Vagina (tissue), 2 donors: ENCODE data around the gene ELP4. TPM values are rescaled to one million over a fixed set of nuclear protein-coding genes. Genes with fewer than 3 reads are reported as not detected.

ENCODE experiments used
- DNase-seq, 2 donors: peaks; one replicate each; pipeline ENCODE4 v3.0.0-alpha.2; 2017; ENCODE audit errors: extremely low spot score in 2 of 2
- H3K27ac ChIP-seq: fragments of 200-600 bp; sonication (generic); one replicate; pipeline ENCODE4 v1.5.1; 2019
- H3K27me3 ChIP-seq: fragments of 200-600 bp; sonication (generic); one replicate; pipeline ENCODE4 v1.5.1; 2019
- H3K36me3 ChIP-seq, 2 donors: fragments of 200-600 bp; sonication (generic); one replicate each; pipeline ENCODE4 v1.5.1; 2017 to 2019
- H3K4me1 ChIP-seq: fragments of 200-600 bp; sonication (generic); one replicate; pipeline ENCODE4 v1.5.1; 2019
- H3K4me3 ChIP-seq, 2 donors: fragments of 200-600 bp; sonication (generic); 1 replicate in 1 of 2; 2 replicates in 1 of 2; pipeline ENCODE4 v1.5.1; 2016 to 2019
- H3K9me3 ChIP-seq: fragments of 200-600 bp; sonication (generic); one replicate; pipeline ENCODE4 v1.5.1; 2019
- CTCF ChIP-seq, 3 experiments: fragments of 450-650 bp in 2 of 3; fragments of 200-600 bp in 1 of 3; sonication (generic) in 1 of 3; IDR thresholded peaks; one replicate each; pipeline ENCODE4 v1.5.1; 2017 to 2019; ENCODE audit warnings: antibody characterized with exemption in 3 of 3, mild to moderate bottlenecking in 2 of 3, moderate library complexity in 2 of 3
- POLR2A ChIP-seq, 2 donors: fragments of 450-650 bp; IDR thresholded peaks; one replicate each; pipeline ENCODE4 v1.6.1; 2017; ENCODE audit warnings: antibody characterized with exemption in 2 of 2, mild to moderate bottlenecking in 2 of 2, moderate library complexity in 2 of 2
- POLR2AphosphoS5 ChIP-seq, 2 donors: sonication (generic); formaldehyde crosslinking; IDR thresholded peaks; one replicate each; pipeline ENCODE4 v1.9.0; 2017; ENCODE audit warnings: antibody characterized with exemption in 2 of 2, mild to moderate bottlenecking in 2 of 2, low read depth in 1 of 2; ENCODE audit not compliant: insufficient read depth in 1 of 2
- intact Hi-C: fragments of 100-400 bp; cut with DNase I; formaldehyde crosslinking; loops from one replicate; pipeline ENCODE4 v1.15.1; 2023
- total RNA-seq: library from RNA; depleted of rRNA; stranded (reverse); fragments of >200 nt; gene quantifications from one replicate; pipeline ENCODE4 v1.2.3, GENCODE V29; 2016

The ELP4 gene
- total RNA-seq, 1 donor from 2014 or later: 23.3 TPM

- H3K4me1 ChIP-seq: peaks cover 47% of the 10 kb centered on the region
- no peak overlapping the region for H3K27ac ChIP-seq
- intact Hi-C loops: no loop called here
- TF ChIP-seq CTCF (IDR thresholded peaks at IDR 0.05) (no peak), POLR2A (IDR thresholded peaks at IDR 0.05) (no peak), POLR2AphosphoS5 (IDR thresholded peaks at IDR 0.05; ENCODE audit: insufficient read depth in 1 of 2, low read depth in 1 of 2) (no peak)
- H3K36me3 ChIP-seq: no peaks in the 10 kb centered on the region
- peak in 1 of 2 donors; percentile 49 for DNase-seq
- H3K4me3 ChIP-seq: no peak overlapping the region
- peaks cover 54% of the 10 kb centered on the region for H3K27me3 ChIP-seq
- H3K9me3 ChIP-seq: no peaks in the 10 kb centered on the region
Observed at GRCh38 chr11:31806928-31807798, 297.6 kb downstream of the ELP4 start.

DNA sequence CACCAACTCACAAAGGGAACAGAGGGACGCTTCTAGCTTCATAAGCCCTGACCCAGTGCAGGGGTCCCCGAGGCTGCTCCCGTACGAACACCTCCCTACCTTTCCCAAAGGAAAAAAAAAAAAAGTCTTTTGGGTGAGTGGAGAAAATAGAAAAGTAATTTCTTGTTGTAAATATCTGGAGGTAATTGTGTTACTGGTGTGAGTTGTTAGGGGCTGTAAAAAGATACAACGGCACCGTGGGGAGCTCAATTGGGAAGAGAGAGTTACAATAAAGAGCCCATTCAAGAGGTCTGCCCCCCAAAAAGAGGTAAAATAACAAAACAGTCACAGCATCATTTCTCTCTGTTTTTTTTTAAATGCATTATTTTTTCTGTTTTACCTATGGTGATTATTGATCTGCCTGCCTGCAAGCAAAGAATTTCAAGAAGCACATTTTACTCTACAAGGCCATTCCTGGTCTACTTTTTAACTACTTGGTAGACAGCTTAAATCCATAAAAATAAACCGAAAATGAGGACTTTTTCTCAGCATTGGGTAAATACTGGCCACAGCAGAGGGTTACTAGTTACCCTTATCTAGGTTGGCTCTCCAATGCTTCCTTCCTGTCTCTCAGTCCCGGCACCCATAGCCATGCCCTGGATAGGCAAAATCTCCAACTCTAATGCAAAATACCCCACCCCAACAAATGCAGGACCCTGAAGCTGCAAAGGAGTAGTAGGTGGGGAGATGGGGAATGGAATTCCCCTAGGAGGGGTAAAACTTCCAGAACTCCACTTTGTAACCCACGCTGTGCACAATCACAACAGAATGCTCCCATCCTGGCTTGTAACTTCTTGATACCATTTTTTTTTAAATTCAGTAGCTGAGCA lies 298.5 kb downstream of the ELP4 start:
- intact Hi-C loops: no loop called here
- H3K4me3 ChIP-seq: no peak overlapping the region
- DNase-seq: no peak
- no peak overlapping the region for H3K27ac ChIP-seq
- TF ChIP-seq CTCF (IDR thresholded peaks at IDR 0.05) (no peak), POLR2AphosphoS5 (IDR thresholded peaks at IDR 0.05; ENCODE audit: insufficient read depth in 1 of 2, low read depth in 1 of 2) (no peak), POLR2A (IDR thresholded peaks at IDR 0.05) (no peak)
- H3K9me3 ChIP-seq: no peaks in the 10 kb centered on the region
- peaks cover 50% of the 10 kb centered on the region for H3K27me3 ChIP-seq
- H3K36me3 ChIP-seq: no peaks in the 10 kb centered on the region
- H3K4me1 ChIP-seq: peaks cover 55% of the 10 kb centered on the region

DNA sequence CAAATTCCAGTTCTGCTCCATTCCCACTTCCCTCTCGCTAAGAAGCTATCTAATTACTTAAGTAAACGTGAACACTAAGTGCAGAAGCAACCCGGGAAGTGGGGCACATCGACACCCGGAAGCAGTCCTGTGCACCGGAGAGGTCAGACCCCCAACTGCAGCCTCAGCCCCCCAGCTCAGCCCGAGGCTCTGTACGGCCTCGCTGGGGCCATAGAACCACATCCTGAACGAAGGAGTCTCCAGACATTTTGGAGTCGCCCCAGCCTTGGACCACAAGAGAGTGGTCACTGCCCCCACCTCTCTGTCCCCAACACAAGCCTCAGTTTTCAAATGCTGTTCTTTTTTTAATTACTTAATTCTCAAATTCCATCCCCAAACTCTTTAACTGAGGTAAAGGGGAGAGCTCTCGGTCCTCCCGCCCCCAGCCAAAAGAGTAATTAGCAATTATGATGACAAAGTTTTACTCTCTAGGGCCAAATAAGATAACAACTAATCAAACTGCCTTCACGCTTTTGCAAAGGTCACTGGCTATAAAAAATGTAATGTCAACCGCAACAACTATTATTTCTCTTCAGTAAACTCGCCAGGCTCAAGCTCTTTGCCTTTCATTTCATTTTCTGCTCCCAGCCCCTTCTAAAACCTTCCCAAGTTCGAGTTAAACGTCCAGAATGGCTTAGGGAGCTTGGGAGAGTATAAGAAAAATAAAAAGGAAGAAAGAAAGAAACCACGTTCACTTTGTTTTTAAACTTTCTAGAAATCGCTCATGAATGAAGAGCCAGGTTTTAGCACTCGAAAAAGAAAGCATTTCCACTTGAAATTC lies 299.4 kb downstream of the ELP4 start:
- peak; percentile 54 to 58 for DNase-seq
- H3K4me3 ChIP-seq: no peak overlapping the region
- TF ChIP-seq POLR2A (IDR thresholded peaks at IDR 0.05) (no peak), POLR2AphosphoS5 (IDR thresholded peaks at IDR 0.05; ENCODE audit: insufficient read depth in 1 of 2, low read depth in 1 of 2) (no peak), CTCF (IDR thresholded peaks at IDR 0.05) (no peak)
- H3K36me3 ChIP-seq: no peaks in the 10 kb centered on the region
- H3K27me3 ChIP-seq: peaks cover 48% of the 10 kb centered on the region
- intact Hi-C loops: no loop called here
- H3K9me3 ChIP-seq: no peaks in the 10 kb centered on the region
- peaks cover 57% of the 10 kb centered on the region for H3K4me1 ChIP-seq
- no peak overlapping the region for H3K27ac ChIP-seq

DNA sequence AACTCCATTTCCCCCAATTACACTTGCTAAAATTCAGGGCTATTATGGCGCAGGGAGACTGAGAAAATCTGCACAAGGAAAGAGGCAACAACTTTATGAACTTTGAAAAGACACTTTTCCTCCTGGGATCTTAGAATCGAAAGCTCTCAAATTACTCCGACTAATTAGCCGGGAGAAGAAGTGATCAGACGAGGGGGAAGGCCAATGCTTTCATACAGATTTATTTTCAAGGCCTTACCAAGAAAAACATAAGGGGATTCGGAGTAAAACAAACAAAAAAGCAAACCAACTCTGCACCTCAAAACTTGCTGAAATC lies 299.9 kb downstream of the ELP4 start:
- TF ChIP-seq POLR2AphosphoS5 (IDR thresholded peaks at IDR 0.05; ENCODE audit: insufficient read depth in 1 of 2, low read depth in 1 of 2): no peak
- Histone ChIP-seq H3K36me3 (no peaks in the 10 kb centered on the region), H3K4me1 (peaks cover 57% of the 10 kb centered on the region), H3K27me3 (peaks cover 46% of the 10 kb centered on the region), H3K27ac (no peak overlapping the region), H3K9me3 (no peaks in the 10 kb centered on the region), H3K4me3 (no peak overlapping the region)
- intact Hi-C loops: no loop called here
- no peak for DNase-seq
